NK-92 (cell line): ENCODE data around the gene MAPK6.
"Not testable (repeated sequence)": the region's sequence is repeated elsewhere in the genome, so short reads cannot be mapped to it uniquely, and the experiment has no call there.

Experiments
- DNase-seq: peaks from one replicate; lab custom pipeline; 2025; ENCODE audit not compliant: unreplicated experiment; lab: John Stamatoyannopoulos, UW

The MAPK6 gene

DNA sequence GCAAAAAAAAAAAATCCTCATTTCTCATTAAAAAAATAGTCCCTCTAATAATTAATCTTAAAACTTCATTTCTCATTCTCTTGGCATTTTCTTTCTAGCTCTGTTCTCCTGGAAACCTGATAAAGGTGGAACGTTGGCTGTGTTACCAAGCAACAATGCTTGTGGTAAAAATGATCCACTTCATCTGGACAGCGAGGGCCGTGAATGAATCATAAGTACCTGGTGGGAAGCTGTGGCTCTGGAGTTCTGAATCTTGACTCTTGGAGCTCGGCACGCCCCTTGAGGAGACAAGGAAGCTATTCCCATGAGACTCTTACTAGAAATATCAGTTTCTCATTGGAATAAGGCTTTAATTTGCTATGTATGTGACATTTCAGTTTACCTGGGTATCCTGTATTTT lies 61.0 kb downstream of the MAPK6 start:
- DNase-seq: no peak

- DNase-seq: no peak
Measured at GRCh38 chr15:52080706-52081392, 61.8 kb downstream of the MAPK6 start.

- DNase-seq: no peak
Measured at GRCh38 chr15:52082197-52083036, 63.4 kb downstream of the MAPK6 start.

- not testable (repeated sequence) for DNase-seq
Measured at GRCh38 chr15:52083037-52083359, 64.0 kb downstream of the MAPK6 start.

- DNase-seq: no peak
Measured at GRCh38 chr15:52083603-52084002, 64.6 kb downstream of the MAPK6 start.

DNA sequence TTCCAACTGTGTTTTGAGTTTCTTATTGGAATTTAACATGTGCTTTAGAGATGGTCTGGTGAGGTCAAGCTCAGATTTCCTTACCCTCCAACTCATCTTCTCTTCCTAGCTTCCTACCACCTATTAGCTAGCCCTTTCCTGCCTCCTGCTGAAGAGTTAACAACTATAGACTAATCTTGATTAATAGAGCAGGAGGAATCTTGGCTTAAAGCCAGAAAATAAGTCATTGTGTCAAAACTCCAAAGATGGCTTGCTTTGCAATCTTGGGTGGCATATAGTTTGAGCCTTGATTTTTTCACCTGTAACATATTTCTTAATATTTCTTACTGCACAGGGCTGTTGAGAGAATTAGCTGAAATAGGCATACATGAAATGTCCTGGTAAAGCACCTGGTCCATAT lies 66.3 kb downstream of the MAPK6 start:
- DNase-seq: no peak

GRCh38 chr15:52086011-52086786 lies 67.2 kb downstream of the MAPK6 start:
- DNase-seq: no peak

DNA sequence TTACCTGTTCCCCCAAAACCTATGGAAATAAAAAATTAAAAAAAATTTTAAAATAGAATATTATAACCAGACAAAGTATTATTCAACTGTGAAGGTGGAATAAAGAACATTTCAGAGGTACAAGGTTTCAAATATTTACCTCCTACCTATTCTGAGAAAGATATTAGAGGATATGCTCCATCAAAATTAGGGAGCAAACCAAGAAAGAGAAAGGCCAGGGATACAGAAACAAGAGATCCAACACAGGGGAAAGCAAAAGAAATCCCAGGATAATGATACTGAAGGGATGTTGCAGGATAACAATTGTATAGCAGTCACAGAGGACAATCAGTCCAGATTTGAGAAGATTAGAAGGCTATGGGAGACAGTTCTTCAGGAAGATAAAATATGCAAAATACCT lies 71.2 kb downstream of the MAPK6 start:
- no peak for DNase-seq

DNA sequence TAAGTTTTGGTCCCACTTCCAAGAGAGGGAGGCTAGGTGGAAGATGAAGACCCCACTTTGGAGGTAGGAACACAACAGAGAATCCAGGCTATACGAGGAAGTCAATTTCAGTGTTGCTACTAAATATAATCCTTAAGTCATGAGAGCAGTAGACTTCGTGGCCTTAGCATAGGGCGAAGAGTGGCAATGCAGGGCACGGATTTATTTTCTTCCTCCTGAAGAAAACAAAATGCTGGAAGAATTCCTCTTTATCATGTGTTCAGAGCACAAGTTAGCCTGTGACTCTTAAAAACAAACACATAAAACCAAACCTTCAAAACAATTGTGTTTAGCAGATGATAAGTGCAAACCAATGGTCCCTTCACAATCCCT lies 74.1 kb downstream of the MAPK6 start:
- DNase-seq: no peak

DNA sequence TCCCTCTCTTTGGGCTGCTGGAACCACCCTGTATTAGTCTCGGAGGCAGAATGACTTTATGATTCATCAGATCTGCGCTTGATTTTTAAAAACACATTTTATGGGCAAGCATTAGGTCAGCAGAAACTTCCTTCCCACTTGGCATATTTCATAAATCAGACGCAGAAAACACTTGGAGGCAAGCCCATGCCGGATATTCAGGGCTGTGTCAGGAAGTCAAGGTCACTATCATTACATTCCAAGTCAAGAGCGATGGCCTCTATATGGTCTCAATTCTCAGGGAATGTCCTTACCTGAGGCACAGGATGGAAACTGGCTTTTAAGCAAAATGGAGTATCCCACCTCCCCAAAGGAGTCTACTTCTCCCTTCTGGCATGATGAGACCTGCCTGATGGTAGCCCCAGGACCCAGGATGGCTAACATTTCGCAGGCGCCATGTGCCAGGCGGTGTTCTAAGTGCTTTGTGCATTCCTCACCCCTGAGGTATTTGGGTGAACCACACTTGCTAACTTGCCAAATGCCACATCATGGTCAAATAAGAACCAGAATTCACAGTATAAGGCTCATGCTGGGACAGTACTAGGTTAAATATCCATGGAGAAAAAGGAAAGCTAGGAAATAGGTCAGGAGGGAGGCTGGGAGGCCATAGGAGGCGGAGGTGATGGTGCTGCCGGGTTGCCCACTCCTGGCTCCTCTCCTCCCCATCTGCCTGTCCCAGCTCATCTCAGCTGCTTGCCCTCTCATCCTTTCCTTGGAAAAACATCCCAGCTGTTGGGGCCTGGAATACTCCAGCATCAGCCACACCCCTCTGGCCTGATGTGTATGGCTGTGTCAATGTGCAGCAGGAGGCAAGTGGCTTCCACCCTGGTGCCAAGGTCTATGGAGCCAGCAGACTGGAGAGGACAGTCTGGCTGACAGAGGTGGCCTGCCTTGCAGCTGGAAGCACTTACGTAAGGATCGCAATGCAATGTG lies 74.8 kb downstream of the MAPK6 start:
- DNase-seq: no peak

GRCh38 chr15:52094811-52095584 lies 76.0 kb downstream of the MAPK6 start:
- no peak for DNase-seq

DNA sequence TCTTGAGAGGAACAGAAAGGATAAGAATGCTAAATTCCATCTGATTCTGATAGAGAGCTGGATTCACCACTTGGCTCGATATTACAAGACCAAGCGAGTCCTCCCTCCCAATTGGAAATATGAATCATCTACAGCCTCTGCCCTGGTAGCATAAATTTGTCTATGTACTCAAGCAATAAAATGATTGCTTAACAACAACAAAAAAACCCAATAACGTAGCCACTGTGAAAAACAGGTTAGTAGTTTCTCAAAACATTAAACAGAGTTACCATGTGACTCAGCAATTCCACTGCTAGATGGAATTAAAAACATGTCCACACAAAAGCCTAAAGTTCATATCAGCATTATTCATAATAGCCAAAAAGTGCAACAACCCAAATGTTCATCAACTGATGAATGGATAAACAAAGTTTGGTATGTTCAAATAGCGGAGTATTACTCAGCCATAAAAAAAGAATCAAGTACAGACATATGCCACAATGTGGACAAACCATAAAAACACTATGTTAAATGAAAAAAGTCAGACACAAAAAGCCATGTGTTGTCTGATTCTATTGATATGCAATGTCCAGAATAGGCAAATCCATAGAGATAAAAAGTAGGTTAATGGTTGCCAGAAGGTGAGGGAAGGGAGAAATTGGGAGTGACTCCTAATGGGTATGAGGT lies 76.7 kb downstream of the MAPK6 start:
- no peak for DNase-seq

- DNase-seq: not testable (repeated sequence)
Measured at GRCh38 chr15:52096536-52096935, 77.5 kb downstream of the MAPK6 start.

GRCh38 chr15:52097180-52097579 lies 78.2 kb downstream of the MAPK6 start:
- DNase-seq: no peak

- DNase-seq: no peak
Measured at GRCh38 chr15:52098323-52098722, 79.3 kb downstream of the MAPK6 start.

- no peak for DNase-seq
Measured at GRCh38 chr15:52099651-52100272, 80.7 kb downstream of the MAPK6 start.

GRCh38 chr15:52100807-52101442 lies 81.9 kb downstream of the MAPK6 start:
- DNase-seq: no peak

GRCh38 chr15:52101542-52102323 lies 82.7 kb downstream of the MAPK6 start:
- no peak for DNase-seq
